IMR-90 (cell line): ENCODE results near the gene JMJD1C. TPM values are rescaled to one million over a fixed set of nuclear protein-coding genes. Genes with fewer than 3 reads are reported as not detected.

ENCODE experiments used
- ATAC-seq: fragments of 200-7000 bp; cut with Tn5 transposase; 2 replicates; pipeline ENCODE4 v1.9.1; 2020; ENCODE audit warnings: low read depth, mild to moderate bottlenecking, moderate library complexity
- BruUV-seq: library from RNA; stranded (reverse); fragments of 400-500 nt; replicated peaks from 2 replicates; lab custom pipeline; 2021; lab: Mats Ljungman, UMichigan
- CTCF ChIA-PET: fragments of 300-600 bp; formaldehyde crosslinking; extraction: SDS; loops from one replicate; lab custom pipeline; 2021; ENCODE audit warnings: antibody characterized with exemption; lab: Yijun Ruan, JAX
- POLR2A ChIA-PET: fragments of 300-600 bp; sonication (Branson Sonifier 250); formaldehyde crosslinking; loops from one replicate; lab custom pipeline; 2022; ENCODE audit warnings: antibody characterized with exemption; ENCODE audit not compliant: unreplicated experiment; lab: Charles Lee
- DNase-seq: peaks from one replicate; pipeline ENCODE4 v3.0.0; 2013
- H2AFZ ChIP-seq: replicated peaks from 2 replicates; pipeline ENCODE3; 2013; ENCODE audit warnings: low read length, mild to moderate bottlenecking; ENCODE audit not compliant: poor library complexity
- H2AK5ac ChIP-seq: 2 replicates; pipeline ENCODE4 v1.6.1; 2013; ENCODE audit warnings: low read depth, low read length, inconsistent platforms
- H2AK9ac ChIP-seq: replicated peaks from 2 replicates; pipeline ENCODE3; 2013; ENCODE audit warnings: mild to moderate bottlenecking, low read depth, low read length, moderate library complexity; ENCODE audit not compliant: poor library complexity
- H2BK120ac ChIP-seq: 2 replicates; pipeline ENCODE4 v1.6.1; 2013; ENCODE audit warnings: low read depth, low read length, inconsistent platforms
- H2BK15ac ChIP-seq: 3 replicates; pipeline ENCODE4 v1.6.1; 2013; ENCODE audit warnings: low read depth, low read length, inconsistent platforms
- H2BK20ac ChIP-seq: 2 replicates; pipeline ENCODE4 v1.6.1; 2013; ENCODE audit warnings: low read depth, mild to moderate bottlenecking, inconsistent platforms, low read length, moderate library complexity
- H2BK5ac ChIP-seq: 2 replicates; pipeline ENCODE4 v1.6.1; 2013; ENCODE audit warnings: mild to moderate bottlenecking, low read depth, low read length, inconsistent platforms; ENCODE audit not compliant: poor library complexity, severe bottlenecking
- H3K14ac ChIP-seq: replicated peaks from 2 replicates; pipeline ENCODE4 v1.6.1; 2013; ENCODE audit warnings: low read depth, low read length, inconsistent platforms
- H3K18ac ChIP-seq: 2 replicates; pipeline ENCODE4 v1.6.1; 2013; ENCODE audit warnings: low read depth, low read length, control low read depth
- H3K23ac ChIP-seq: 2 replicates; pipeline ENCODE4 v1.6.1; 2013; ENCODE audit warnings: low read depth, low read length, inconsistent platforms
- H3K27ac ChIP-seq: 2 replicates; pipeline ENCODE4 v1.5.1; 2013; ENCODE audit warnings: mild to moderate bottlenecking, control low read depth, low read length; ENCODE audit not compliant: insufficient read depth
- H3K27me3 ChIP-seq: 2 replicates; pipeline ENCODE4 v1.6.1; 2013; ENCODE audit warnings: low read length; ENCODE audit not compliant: control insufficient read depth, insufficient read depth
- H3K36me3 ChIP-seq: 2 replicates; pipeline ENCODE4 v1.6.1; 2013; ENCODE audit warnings: low read length, mixed read lengths; ENCODE audit not compliant: control insufficient read depth, insufficient read depth
- H3K4ac ChIP-seq: 2 replicates; pipeline ENCODE4 v1.6.1; 2013; ENCODE audit warnings: low read depth, low read length, inconsistent platforms
- H3K4me1 ChIP-seq: 2 replicates; pipeline ENCODE4 v1.6.1; 2013; ENCODE audit warnings: low read length, mixed read lengths; ENCODE audit not compliant: control insufficient read depth, insufficient read depth
- H3K4me2 ChIP-seq: 2 replicates; pipeline ENCODE4 v1.6.1; 2013; ENCODE audit warnings: low read depth, mild to moderate bottlenecking, control low read depth, low read length, moderate library complexity
- H3K4me3 ChIP-seq: 2 replicates; pipeline ENCODE4 v1.5.1; 2013; ENCODE audit warnings: low read depth, mild to moderate bottlenecking, control low read depth, low read length, moderate library complexity; ENCODE audit not compliant: insufficient read depth
- H3K56ac ChIP-seq: 2 replicates; pipeline ENCODE4 v1.6.1; 2013; ENCODE audit warnings: low read length, inconsistent platforms; ENCODE audit not compliant: insufficient read depth; ENCODE audit errors: extremely low read depth
- H3K79me1 ChIP-seq, 2 experiments: 2 replicates each; pipeline ENCODE4 v1.6.1; 2013; ENCODE audit warnings: low read length in 2 of 2, inconsistent platforms in 1 of 2, low read depth in 1 of 2
- H3K9ac ChIP-seq: 2 replicates; pipeline ENCODE4 v1.6.1; 2013; ENCODE audit warnings: low read depth, low read length, control low read depth
- H3K9me1 ChIP-seq: 2 replicates; pipeline ENCODE4 v1.6.1; 2013; ENCODE audit warnings: low read length, inconsistent platforms; ENCODE audit not compliant: insufficient read depth
- H3K9me3 ChIP-seq: 2 replicates; pipeline ENCODE4 v1.6.1; 2013; ENCODE audit warnings: low read length; ENCODE audit not compliant: control insufficient read depth, insufficient read depth
- H4K20me1 ChIP-seq: 2 replicates; pipeline ENCODE4 v1.6.1; 2013; ENCODE audit warnings: low read length, inconsistent platforms; ENCODE audit not compliant: insufficient read depth
- H4K5ac ChIP-seq: 2 replicates; pipeline ENCODE4 v1.6.1; 2013; ENCODE audit warnings: mild to moderate bottlenecking, low read depth, low read length, control low read depth
- H4K8ac ChIP-seq, 2 experiments: 2 replicates each; pipeline ENCODE4 v1.6.1; 2013; ENCODE audit warnings: low read depth in 2 of 2, low read length in 2 of 2, control low read depth in 1 of 2, inconsistent platforms in 1 of 2
- H4K91ac ChIP-seq: 2 replicates; pipeline ENCODE4 v1.6.1; 2013; ENCODE audit warnings: low read depth, low read length, inconsistent platforms; ENCODE audit not compliant: insufficient read depth
- CTCF ChIP-seq: conservative IDR thresholded peaks from 2 replicates; pipeline ENCODE4 v1.5.1; 2012; ENCODE audit warnings: mild to moderate bottlenecking, low read depth, low read length, improper control_type of control experiment
- dilution Hi-C: fragments of 300-500 bp; cut with HindIII; formaldehyde crosslinking; loops from one replicate; pipeline ENCODE4 v1.14.3; 2018; ENCODE audit warnings: low sequenced_read_pairs; ENCODE audit not compliant: unreplicated experiment
- in situ Hi-C: fragments of 300-500 bp; cut with MboI; formaldehyde crosslinking; loops from 3 replicates; pipeline ENCODE4 v1.14.3; 2019; ENCODE audit warnings: low sequenced_read_pairs, inconsistent platforms, mixed read lengths
- intact Hi-C: fragments of 100-400 bp; cut with micrococcal nuclease; formaldehyde crosslinking; loops from 2 replicates; pipeline ENCODE4 v1.10.0; 2022
- polyA plus RNA-seq, 3 experiments: library from polyadenylated mRNA; depleted of rRNA; stranded (reverse); fragments of >200 nt; gene quantifications; 2 replicates each; pipeline ENCODE4 v1.2.3, GENCODE V29; 2012; ENCODE audit warnings: low replicate concordance in 1 of 3
- total RNA-seq: library from RNA; depleted of rRNA; stranded (reverse); fragments of >200 nt; gene quantifications from 2 replicates; pipeline ENCODE4 v1.2.3, GENCODE V29; 2012

JMJD1C gene
- total and polyA plus RNA-seq, 2 of the 4 experiments (the other 2 are of a cell fraction), result 15.6 to 96.8 TPM

DNA sequence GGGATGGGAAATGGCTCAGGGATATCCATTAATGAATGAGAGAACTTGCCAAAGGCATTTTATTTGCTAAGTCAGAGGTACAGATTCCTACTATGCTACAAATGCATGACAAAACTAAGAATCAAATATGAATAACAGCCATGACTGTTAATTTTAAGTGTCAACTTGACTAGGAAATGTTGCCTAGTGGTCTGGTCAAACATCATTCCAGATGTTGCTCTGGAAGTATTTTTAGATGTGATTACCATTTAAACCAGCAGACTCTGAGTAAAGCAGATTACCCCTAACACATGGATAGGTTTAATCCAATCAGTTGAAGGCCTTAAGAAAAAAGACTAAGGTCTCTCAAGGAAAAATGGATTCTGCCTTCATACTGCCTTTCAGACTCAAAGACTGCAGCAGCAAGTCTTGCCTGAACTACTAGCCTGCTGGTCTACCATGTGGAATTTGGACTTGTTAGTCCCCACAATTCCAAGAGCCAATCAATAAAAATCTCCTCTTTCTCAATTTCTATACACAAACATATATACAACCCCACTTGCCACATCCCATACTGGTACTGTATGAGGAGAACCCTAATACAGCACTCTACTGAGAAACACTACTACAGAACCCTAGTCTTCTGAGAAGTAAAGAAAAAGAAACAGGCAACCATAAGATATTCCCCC, 213.5 kb downstream of the JMJD1C start:
- Histone ChIP-seq H2AK9ac (no peak overlapping the region), H3K4me2 (no peak overlapping the region), H4K20me1 (peaks cover 46% of the 10 kb centered on the region), H4K8ac (no peak overlapping the region), H3K18ac (no peak overlapping the region), H4K91ac (no peak overlapping the region), H3K79me1 (peaks cover 19 to 78% of the 10 kb centered on the region in 2 experiments), H2BK120ac (no peak overlapping the region), H3K4me3 (no peak overlapping the region), H3K14ac (no peak overlapping the region), H3K27me3 (no peaks in the 10 kb centered on the region), H4K5ac (no peak overlapping the region), H3K27ac (no peak overlapping the region), H3K9ac (no peak overlapping the region), H2BK15ac (no peak overlapping the region), H3K4ac (no peak overlapping the region), H3K23ac (no peak overlapping the region), H2AFZ (no peak overlapping the region), H2BK20ac (no peak overlapping the region), H3K9me3 (no peaks in the 10 kb centered on the region), H3K4me1 (peaks cover 4% of the 10 kb centered on the region), H3K9me1 (peaks cover 5% of the 10 kb centered on the region; the same call in 1 of the 2 replicates), H2BK5ac (no peak overlapping the region), H3K56ac (no peak overlapping the region), H2AK5ac (no peak overlapping the region), H3K36me3 (peaks cover 6% of the 10 kb centered on the region; the same call in 1 of the 2 replicates)
- intact Hi-C loops (no loop called here), in situ Hi-C loops (no loop called here), dilution Hi-C loops (no loop called here)
- BruUV-seq, result no TSS peak
- no peak for TF ChIP-seq CTCF
- no peak for ATAC-seq
- ChIA-PET POLR2A (no interaction called here), CTCF (no interaction called here)
- no peak for DNase-seq
